GM18861 (cell line): ENCODE data around the gene PKIG.

Experiments
- ATAC-seq: cut with Tn5 transposase; IDR thresholded peaks from one replicate; pipeline ENCODE4 v1.9.1; 2021; ENCODE audit not compliant: unreplicated experiment

PKIG gene

GRCh38 chr20:44657875-44658274 is 75.5 kb downstream of the PKIG start:
- ATAC-seq, result no peak

- ATAC-seq, result no peak
These were observed 76.4 kb downstream of the PKIG start for GRCh38 chr20:44658810-44659209.

- ATAC-seq, result no peak
These were observed 77.6 kb downstream of the PKIG start for GRCh38 chr20:44659931-44660330.

- no peak for ATAC-seq
These were observed 78.2 kb downstream of the PKIG start for GRCh38 chr20:44660581-44660980.

- ATAC-seq, result no peak
These were observed 79.9 kb downstream of the PKIG start for GRCh38 chr20:44662261-44662660.

- no peak for ATAC-seq
These were observed 81.8 kb downstream of the PKIG start for GRCh38 chr20:44664131-44664530.

GRCh38 chr20:44666066-44666465 is 83.7 kb downstream of the PKIG start:
- ATAC-seq, result no peak
